GM18873 (cell line): ENCODE measurements around the gene YDJC.
"Not testable (repeated sequence)": the region's sequence is repeated elsewhere in the genome, so short reads cannot be mapped to it uniquely, and the experiment has no call there.

Experiments
- ATAC-seq: cut with Tn5 transposase; IDR thresholded peaks from one replicate; pipeline ENCODE4 v1.9.1; 2021; ENCODE audit warnings: mild to moderate bottlenecking, moderate library complexity, moderate number of reproducible peaks; ENCODE audit not compliant: unreplicated experiment, low FRiP score

The YDJC gene

GRCh38 chr22:21611210-21611977 is 18.4 kb downstream of the YDJC start:
- ATAC-seq: no peak

- not testable (repeated sequence) for ATAC-seq
These were observed 20.2 kb downstream of the YDJC start for GRCh38 chr22:21609556-21610157.

GRCh38 chr22:21606775-21607174 is 23.0 kb downstream of the YDJC start:
- ATAC-seq: no peak

GRCh38 chr22:21605887-21606564 is 23.8 kb downstream of the YDJC start:
- no peak for ATAC-seq

- no peak for ATAC-seq
These were observed 25.8 kb downstream of the YDJC start for GRCh38 chr22:21603973-21604372.

- no peak for ATAC-seq
These were observed 27.2 kb downstream of the YDJC start for GRCh38 chr22:21602579-21602978.

- no peak for ATAC-seq
These were observed 30.5 kb downstream of the YDJC start for GRCh38 chr22:21599053-21599893.

GRCh38 chr22:21598302-21598701 is 31.5 kb downstream of the YDJC start:
- ATAC-seq: no peak

GRCh38 chr22:21596356-21597135 is 33.3 kb downstream of the YDJC start:
- not testable (repeated sequence) for ATAC-seq

GRCh38 chr22:21594865-21595452 is 34.9 kb downstream of the YDJC start:
- no peak for ATAC-seq

GRCh38 chr22:21593406-21594232 is 36.2 kb downstream of the YDJC start:
- ATAC-seq: no peak

GRCh38 chr22:21592422-21592821 is 37.4 kb downstream of the YDJC start:
- ATAC-seq: no peak

- no peak for ATAC-seq
These were observed 38.1 kb downstream of the YDJC start for GRCh38 chr22:21591695-21592094.

GRCh38 chr22:21590809-21591641 is 38.8 kb downstream of the YDJC start:
- ATAC-seq: no peak

GRCh38 chr22:21589396-21589795 is 40.4 kb downstream of the YDJC start:
- ATAC-seq: no peak

- ATAC-seq: no peak
These were observed 41.8 kb downstream of the YDJC start for GRCh38 chr22:21587803-21588611.

- no peak for ATAC-seq
These were observed 44.4 kb downstream of the YDJC start for GRCh38 chr22:21585389-21585788.
